Stimulated activated CD4-positive, alpha-beta T cell treated with anti-CD3 and anti-CD28 coated beads, TNF-alpha, amount 100 ng/mL, for 24 hours (primary cell): Measurements from ENCODE around the gene RNPC3.
A peak's percentile ranks its signal among the peaks of the same experiment; 100 is the strongest.

Experiments
- DNase-seq, 3 experiments: peaks; one replicate each; pipeline ENCODE4 v3.0.0-alpha.2; 2020; ENCODE audit warnings: low read depth in 3 of 3

RNPC3 gene, protein sequence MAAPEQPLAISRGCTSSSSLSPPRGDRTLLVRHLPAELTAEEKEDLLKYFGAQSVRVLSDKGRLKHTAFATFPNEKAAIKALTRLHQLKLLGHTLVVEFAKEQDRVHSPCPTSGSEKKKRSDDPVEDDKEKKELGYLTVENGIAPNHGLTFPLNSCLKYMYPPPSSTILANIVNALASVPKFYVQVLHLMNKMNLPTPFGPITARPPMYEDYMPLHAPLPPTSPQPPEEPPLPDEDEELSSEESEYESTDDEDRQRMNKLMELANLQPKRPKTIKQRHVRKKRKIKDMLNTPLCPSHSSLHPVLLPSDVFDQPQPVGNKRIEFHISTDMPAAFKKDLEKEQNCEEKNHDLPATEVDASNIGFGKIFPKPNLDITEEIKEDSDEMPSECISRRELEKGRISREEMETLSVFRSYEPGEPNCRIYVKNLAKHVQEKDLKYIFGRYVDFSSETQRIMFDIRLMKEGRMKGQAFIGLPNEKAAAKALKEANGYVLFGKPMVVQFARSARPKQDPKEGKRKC

DNA sequence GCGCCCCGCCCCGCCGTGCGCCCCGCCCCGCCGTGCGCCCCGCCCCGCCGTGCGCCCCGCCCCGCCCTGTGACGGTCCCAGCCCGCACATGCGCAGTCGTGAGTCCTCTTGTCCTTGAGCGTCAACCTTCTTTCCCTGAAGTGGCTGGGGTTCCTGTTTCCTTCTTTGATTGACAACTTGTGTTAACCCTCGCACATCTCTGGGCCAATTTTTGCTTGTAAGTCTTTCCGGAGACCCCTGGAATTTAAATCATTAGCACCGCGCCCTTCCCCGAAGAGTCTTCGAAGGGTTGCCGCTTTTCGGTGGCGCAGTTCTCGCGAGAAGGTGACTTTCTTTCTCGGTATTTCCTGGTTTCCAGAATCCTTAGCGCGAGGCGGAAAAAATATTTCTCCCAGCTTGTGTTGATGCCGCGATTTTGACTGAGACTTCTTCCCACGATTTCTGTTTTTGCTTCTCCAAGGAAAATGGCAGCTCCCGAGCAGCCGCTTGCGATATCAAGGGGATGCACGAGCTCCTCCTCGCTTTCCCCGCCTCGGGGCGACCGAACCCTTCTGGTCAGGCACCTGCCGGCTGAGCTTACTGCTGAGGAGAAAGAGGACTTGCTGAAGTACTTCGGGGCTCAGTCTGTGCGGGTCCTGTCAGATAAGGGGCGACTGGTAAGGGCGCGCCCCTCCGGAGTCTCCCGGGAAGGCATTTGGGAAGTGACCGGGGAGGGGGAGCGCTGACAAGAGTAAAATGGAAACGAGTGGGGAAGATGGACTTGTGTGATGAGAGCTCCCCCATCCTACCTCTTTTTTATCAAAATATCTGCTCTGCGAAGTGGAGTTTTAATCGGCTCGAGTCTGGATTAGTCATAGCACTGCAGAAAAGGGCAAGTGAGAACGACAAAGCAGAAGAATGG lies at the start of gene RNPC3:
Gene RNPC3 (plus strand): TSS at position 93 of the 901 bp plus-strand sequence. CDS start 372 bp downstream, at position 465.
- peak; percentile 73 to 76 (median 74) for DNase-seq

DNA sequence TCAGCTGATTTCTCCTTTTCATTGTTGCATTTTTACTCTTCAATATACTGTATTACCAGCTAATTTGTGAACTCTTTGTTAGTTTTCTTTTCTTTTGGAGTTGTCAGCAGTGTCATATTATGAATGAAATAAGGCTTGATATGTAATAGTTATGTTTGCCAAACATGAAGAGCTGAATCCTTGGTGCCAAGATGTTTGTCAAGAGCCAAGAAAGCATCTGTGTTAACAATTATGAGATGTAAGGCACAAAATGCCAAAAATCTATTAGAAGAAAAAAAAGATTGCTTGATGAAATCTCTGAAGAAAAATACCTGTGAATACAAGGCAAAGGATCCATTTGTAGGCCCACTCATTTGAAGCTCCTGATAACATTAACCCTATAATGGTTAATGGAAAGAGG lies 48.4 kb upstream of the RNPC3 start:
- no peak for DNase-seq

GRCh38 chr1:103489935-103490334 lies 35.6 kb upstream of the RNPC3 start:
- no peak for DNase-seq

DNA sequence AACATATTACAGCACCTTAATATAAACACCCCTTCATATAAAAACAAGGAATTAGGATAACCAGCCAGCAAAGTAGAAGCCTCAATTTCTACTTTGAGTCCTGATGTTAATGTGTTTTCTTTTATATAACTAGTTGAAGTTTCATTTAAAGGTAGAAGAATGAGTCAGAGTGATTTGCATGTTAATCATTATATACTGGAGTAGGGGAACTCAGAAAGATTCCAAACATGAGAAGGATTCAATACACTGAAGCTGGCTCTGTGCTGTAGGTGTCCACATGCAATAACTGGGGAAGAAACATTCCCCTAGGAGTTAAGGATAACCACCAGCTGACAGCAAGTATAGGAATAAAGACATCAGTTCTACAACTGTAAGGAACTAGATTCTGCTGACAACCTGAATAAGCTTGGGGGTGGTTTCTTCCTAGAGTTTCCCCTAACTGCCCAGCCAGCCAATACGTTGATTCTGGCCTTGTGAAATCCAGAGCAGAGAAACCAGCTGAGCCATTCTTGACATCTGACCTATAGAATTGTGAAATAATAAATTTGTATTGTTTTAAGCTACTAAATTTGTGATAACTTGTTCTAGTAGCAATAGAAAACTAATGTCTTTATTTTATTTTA lies 33.4 kb upstream of the RNPC3 start:
- DNase-seq, result no peak

- DNase-seq, result no peak
These were observed 29.4 kb upstream of the RNPC3 start for GRCh38 chr1:103496014-103496635.

DNA sequence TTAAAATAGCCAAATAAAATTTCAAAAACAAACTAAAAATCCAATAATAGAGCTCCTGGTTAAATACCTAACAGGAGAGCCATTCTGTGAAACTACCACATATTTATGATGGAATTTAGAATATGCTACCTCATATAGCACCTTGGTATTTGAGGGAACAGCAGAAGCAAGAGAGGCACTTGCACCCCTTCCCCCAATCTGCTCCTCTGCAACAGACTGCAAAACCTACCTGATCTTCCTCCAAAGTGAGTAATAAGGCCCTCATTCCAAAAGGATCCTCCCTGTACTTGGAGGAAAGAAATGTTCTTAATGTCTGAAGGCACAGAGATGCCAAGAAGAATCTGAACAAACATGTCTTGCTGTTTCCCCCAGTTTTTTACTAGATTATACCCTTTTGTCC lies 28.1 kb upstream of the RNPC3 start:
- no peak for DNase-seq

DNA sequence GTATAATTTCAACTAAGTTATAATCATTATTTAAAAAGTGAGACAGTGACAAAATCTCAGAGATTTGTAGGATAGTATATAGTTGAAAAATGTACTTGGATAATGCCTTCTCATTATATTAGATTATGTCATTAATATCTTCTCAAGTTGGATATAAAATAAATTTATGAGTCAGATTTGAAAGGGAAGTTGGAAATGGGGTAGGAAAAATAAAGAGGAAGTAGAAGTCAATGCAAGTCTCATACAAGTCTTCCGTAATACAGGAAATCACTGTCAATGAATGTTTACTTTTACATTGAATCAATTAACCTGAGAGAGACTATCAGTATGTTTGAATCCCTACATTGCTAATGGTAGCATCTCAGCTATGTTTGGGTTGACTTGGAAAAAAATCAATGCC lies 16.2 kb upstream of the RNPC3 start:
- DNase-seq, result no peak

- no peak for DNase-seq
These were observed 11.8 kb upstream of the RNPC3 start for GRCh38 chr1:103513711-103514110.

GRCh38 chr1:103514920-103515503 lies 10.5 kb upstream of the RNPC3 start:
- no peak for DNase-seq

- no peak for DNase-seq
These were observed 9.2 kb upstream of the RNPC3 start for GRCh38 chr1:103516283-103516682.

GRCh38 chr1:103516693-103517092 lies 8.8 kb upstream of the RNPC3 start:
- no peak for DNase-seq

DNA sequence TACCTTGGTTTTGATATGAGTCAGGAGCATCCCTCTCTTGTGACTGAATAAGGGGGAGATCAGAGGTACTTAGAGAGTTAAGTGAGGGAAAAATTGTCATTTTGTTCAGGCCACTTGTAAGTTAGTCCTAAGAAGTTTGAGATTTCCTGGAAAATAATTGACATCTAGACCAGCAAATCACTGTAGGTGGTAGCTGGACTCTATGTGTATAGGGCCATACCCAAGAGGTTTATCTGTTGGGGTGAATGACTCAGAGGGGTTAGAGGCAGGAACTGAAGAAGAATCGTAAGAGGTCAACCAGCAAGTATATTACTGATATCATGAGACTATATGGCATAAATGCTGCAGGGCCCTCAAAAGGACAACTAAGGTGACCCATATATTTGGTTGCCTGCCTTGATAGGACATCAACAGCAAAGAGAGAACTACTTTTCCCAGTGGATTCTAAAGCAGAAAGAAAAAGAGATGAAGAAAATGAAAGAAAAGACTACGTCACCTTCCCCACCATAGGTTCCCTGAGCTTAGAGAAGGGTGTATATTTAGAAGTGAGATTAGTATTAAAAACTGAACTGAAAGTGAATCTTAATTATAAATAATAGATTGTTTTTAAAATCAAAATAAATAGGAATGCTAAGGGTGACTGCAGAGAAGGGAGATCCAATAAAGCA lies 8.0 kb upstream of the RNPC3 start:
- no peak for DNase-seq

DNA sequence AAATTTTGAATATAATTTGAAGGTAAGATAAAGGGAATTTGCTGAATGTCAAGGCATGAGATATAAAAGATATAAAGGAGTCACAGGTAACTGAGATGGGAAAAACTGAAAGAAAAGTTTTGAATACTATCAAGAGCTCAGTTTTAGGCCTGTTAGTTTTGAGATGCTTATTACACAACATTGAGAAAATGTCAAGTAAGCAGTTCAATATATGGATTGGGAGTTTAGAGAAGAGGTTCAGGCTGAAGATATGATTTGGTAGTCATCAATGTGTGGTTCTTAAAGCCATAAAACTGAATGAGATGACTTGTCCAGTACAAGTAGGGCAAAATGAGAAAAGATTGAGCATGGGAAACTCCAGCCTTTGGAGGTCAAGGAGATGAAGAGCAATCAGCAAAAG lies 4.7 kb upstream of the RNPC3 start:
- DNase-seq, result no peak

DNA sequence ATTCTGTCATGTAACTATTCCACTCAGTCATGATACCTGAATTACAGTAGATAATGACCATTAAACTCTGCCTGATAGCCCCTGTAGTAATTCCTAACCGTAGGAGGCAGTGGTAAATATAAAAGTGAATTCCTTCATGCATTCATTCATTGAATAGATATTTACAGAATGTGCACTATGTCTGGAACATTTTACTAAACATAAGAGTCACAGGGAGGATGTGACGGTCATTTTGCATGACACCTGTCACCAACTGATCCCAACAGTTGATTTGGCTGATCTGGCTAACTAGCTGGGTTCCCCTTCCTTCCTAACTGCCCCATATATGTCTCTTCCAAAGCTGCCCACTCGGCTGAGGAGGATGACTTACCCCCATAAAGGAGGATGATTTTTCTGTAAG lies 2.2 kb upstream of the RNPC3 start:
- DNase-seq, result no peak

GRCh38 chr1:103525114-103525606 lies 339 bp upstream of the RNPC3 start:
- DNase-seq, result no peak

DNA sequence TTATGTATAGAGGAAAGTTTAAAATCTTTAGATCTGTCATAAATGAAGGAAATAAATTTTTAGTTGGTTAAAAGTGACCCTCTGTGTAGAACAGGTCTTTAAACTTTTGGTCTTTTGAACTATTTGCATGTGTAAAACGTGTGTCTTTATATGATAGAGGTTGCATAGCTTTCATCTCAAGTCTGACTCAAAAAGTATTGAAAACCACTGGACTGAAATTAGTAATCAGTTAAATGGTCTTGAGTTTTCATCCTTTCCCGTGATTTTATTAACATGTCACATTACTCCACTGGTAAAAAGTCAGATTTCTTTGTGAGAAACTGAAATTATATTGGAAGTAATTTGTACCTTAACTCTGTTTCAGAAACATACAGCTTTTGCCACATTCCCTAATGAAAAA lies 1.8 kb downstream of the RNPC3 start:
- no peak for DNase-seq

GRCh38 chr1:103529746-103530145 lies 4.2 kb downstream of the RNPC3 start:
- peak; percentile 31 to 55 (median 35) for DNase-seq

- DNase-seq, result no peak
These were observed 12.7 kb downstream of the RNPC3 start for GRCh38 chr1:103538226-103538625.

DNA sequence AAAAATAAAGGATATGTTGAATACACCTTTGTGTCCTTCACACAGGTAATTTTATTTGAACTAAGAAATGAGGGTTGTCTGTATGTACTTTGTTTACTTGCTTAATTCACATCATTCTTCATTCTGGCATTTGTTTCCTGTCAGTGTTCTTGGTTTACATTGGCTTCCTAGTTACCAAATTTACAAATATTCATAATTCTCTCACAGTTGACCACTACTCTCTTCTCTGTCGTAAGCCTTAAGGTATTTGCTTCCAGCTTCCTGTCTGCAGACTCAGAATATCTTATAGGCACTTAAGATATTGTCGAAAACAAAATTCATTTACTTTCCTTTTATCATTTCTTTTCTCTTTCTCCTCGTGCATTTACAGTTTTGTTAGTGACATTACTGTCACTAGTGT lies 15.9 kb downstream of the RNPC3 start:
- no peak for DNase-seq

GRCh38 chr1:103546496-103546895 lies 21.0 kb downstream of the RNPC3 start:
- DNase-seq, result no peak

DNA sequence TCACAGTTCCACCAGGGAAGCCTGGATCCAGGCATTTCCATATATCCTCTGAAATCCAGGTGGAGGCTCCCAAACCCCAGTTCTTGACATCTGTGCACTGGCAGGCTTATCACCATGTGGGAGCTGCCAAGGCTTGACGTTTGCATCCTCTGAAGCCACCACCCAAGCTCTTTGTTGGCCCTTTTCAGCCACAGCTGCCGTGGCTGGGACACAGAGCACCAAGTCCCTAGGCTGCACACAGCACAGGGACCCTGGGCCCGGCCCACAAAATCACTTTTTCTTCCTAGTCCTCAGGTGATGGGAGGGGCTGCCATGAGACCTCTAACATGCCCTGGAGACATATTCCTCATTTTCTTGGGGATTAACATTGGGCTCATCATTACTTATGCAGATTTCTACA lies 22.3 kb downstream of the RNPC3 start:
- DNase-seq, result no peak
